NCI-H1092 (cell line): Measurements from ENCODE around the gene THOC1.

ENCODE experiments used
- DNase-seq: peaks from one replicate; lab custom pipeline; 2025; lab: John Stamatoyannopoulos, UW

The THOC1 gene

GRCh38 chr18:274313-274712, 6.5 kb upstream of the THOC1 start:
- DNase-seq: no peak

- no peak for DNase-seq
Observed at GRCh38 chr18:273525-273924, 5.7 kb upstream of the THOC1 start.

GRCh38 chr18:272650-273049, 4.8 kb upstream of the THOC1 start:
- DNase-seq: no peak

GRCh38 chr18:269480-270095, 1.7 kb upstream of the THOC1 start:
- no peak for DNase-seq

GRCh38 chr18:267380-267687, 513 bp downstream of the THOC1 start:
- DNase-seq: no peak

GRCh38 chr18:261398-262073, 6.3 kb downstream of the THOC1 start:
- no peak for DNase-seq

- DNase-seq: no peak
Observed at GRCh38 chr18:260547-260946, 7.3 kb downstream of the THOC1 start.

- DNase-seq: no peak
Observed at GRCh38 chr18:255171-255570, 12.7 kb downstream of the THOC1 start.

- DNase-seq: no peak
Observed at GRCh38 chr18:253121-253520, 14.7 kb downstream of the THOC1 start.

- no peak for DNase-seq
Observed at GRCh38 chr18:251572-251971, 16.3 kb downstream of the THOC1 start.

- DNase-seq: no peak
Observed at GRCh38 chr18:250685-251084, 17.2 kb downstream of the THOC1 start.

GRCh38 chr18:248053-248452, 19.8 kb downstream of the THOC1 start:
- DNase-seq: no peak

- no peak for DNase-seq
Observed at GRCh38 chr18:245282-245847, 22.5 kb downstream of the THOC1 start.

- DNase-seq: no peak
Observed at GRCh38 chr18:240175-240574, 27.7 kb downstream of the THOC1 start.

- no peak for DNase-seq
Observed at GRCh38 chr18:231563-231962, 36.3 kb downstream of the THOC1 start.

- DNase-seq: no peak
Observed at GRCh38 chr18:228586-228985, 39.3 kb downstream of the THOC1 start.

GRCh38 chr18:227902-228301, 39.9 kb downstream of the THOC1 start:
- no peak for DNase-seq

- DNase-seq: no peak
Observed at GRCh38 chr18:227374-227773, 40.5 kb downstream of the THOC1 start.

- DNase-seq: no peak
Observed at GRCh38 chr18:225745-226144, 42.1 kb downstream of the THOC1 start.

- no peak for DNase-seq
Observed at GRCh38 chr18:220708-221107, 47.1 kb downstream of the THOC1 start.

GRCh38 chr18:217532-218336, 50.1 kb downstream of the THOC1 start:
- no peak for DNase-seq

GRCh38 chr18:215448-216010, 52.3 kb downstream of the THOC1 start:
- no peak for DNase-seq

GRCh38 chr18:213966-214365, 53.9 kb downstream of the THOC1 start:
- no peak for DNase-seq
